Measurements from ENCODE around the gene DALRD3. TPM values are rescaled to one million over a fixed set of nuclear protein-coding genes. Genes with fewer than 3 reads are reported as not detected.

The DALRD3 gene
- total and polyA plus RNA-seq, 4 donors = 8.8 to 42.4 (median 15.4) TPM

- H3K4me1 ChIP-seq (ENCODE audit: control insufficient read depth in 1 of 2, insufficient read depth in 2 of 2, low read length in 2 of 2) = no peaks in the 10 kb centered on the region
- WGBS, 2 donors = 90 to 91% methylated on average over 16 of the region's 16 CpGs
- H3K27ac ChIP-seq (ENCODE audit: low read depth in 1 of 2, low read length in 2 of 2) = no peak overlapping the region
- H3K36me3 ChIP-seq (ENCODE audit: control insufficient read depth in 1 of 2, insufficient read depth in 2 of 2, low read length in 1 of 2) = no peaks in the 10 kb centered on the region
- ATAC-seq (ENCODE audit: low FRiP score) (no peak), DNase-seq (no peak)
- intact Hi-C loops (cut with DNase I) = no loop called here
- H3K27me3 ChIP-seq (ENCODE audit: control insufficient read depth in 1 of 2, insufficient read depth in 2 of 2, low read length in 1 of 2) = no peaks in the 10 kb centered on the region
- no peak overlapping the region for H3K4me3 ChIP-seq (ENCODE audit: low read length in 2 of 2)
- no peaks in the 10 kb centered on the region for H3K9me3 ChIP-seq (ENCODE audit: control insufficient read depth, low read length)
Measured at GRCh38 chr3:49004352-49005302, 13.8 kb downstream of the DALRD3 start.

- no peaks in the 10 kb centered on the region for H3K27me3 ChIP-seq (ENCODE audit: control insufficient read depth in 1 of 2, insufficient read depth in 2 of 2, low read length in 1 of 2)
- H3K36me3 ChIP-seq (ENCODE audit: control insufficient read depth in 1 of 2, insufficient read depth in 2 of 2, low read length in 1 of 2) = no peaks in the 10 kb centered on the region
- H3K27ac ChIP-seq (ENCODE audit: low read depth in 1 of 2, low read length in 2 of 2) = no peak overlapping the region
- H3K9me3 ChIP-seq (ENCODE audit: control insufficient read depth, low read length) = no peaks in the 10 kb centered on the region
- no peak overlapping the region for H3K4me3 ChIP-seq (ENCODE audit: low read length in 2 of 2)
- H3K4me1 ChIP-seq (ENCODE audit: control insufficient read depth in 1 of 2, insufficient read depth in 2 of 2, low read length in 2 of 2) = no peaks in the 10 kb centered on the region
- DNase-seq = no peak
- intact Hi-C loops (cut with DNase I) = no loop called here
- no peak for ATAC-seq (ENCODE audit: low FRiP score)
- 90 to 92% methylated on average over 6 of the region's 6 CpGs for WGBS, 2 donors
Measured at GRCh38 chr3:49001155-49001554, 17.2 kb downstream of the DALRD3 start.

- Histone ChIP-seq H3K9me3 (ENCODE audit: control insufficient read depth, low read length) (no peaks in the 10 kb centered on the region), H3K4me1 (ENCODE audit: control insufficient read depth in 1 of 2, insufficient read depth in 2 of 2, low read length in 2 of 2) (no peaks in the 10 kb centered on the region), H3K4me3 (ENCODE audit: low read length in 2 of 2) (no peak overlapping the region), H3K27me3 (ENCODE audit: control insufficient read depth in 1 of 2, insufficient read depth in 2 of 2, low read length in 1 of 2) (no peaks in the 10 kb centered on the region), H3K27ac (ENCODE audit: low read depth in 1 of 2, low read length in 2 of 2) (no peak overlapping the region), H3K36me3 (ENCODE audit: control insufficient read depth in 1 of 2, insufficient read depth in 2 of 2, low read length in 1 of 2) (no peaks in the 10 kb centered on the region)
- intact Hi-C loops (cut with DNase I) = no loop called here
- DNase-seq (no peak), ATAC-seq (ENCODE audit: low FRiP score) (no peak)
- 75 to 82% methylated on average over 8 of the region's 8 CpGs for WGBS, 2 donors
Measured at GRCh38 chr3:48999085-48999858, 19.1 kb downstream of the DALRD3 start.

- H3K36me3 ChIP-seq (ENCODE audit: control insufficient read depth in 1 of 2, insufficient read depth in 2 of 2, low read length in 1 of 2) = no peaks in the 10 kb centered on the region
- no peaks in the 10 kb centered on the region for H3K27me3 ChIP-seq (ENCODE audit: control insufficient read depth in 1 of 2, insufficient read depth in 2 of 2, low read length in 1 of 2)
- no peaks in the 10 kb centered on the region for H3K9me3 ChIP-seq (ENCODE audit: control insufficient read depth, low read length)
- H3K4me1 ChIP-seq (ENCODE audit: control insufficient read depth in 1 of 2, insufficient read depth in 2 of 2, low read length in 2 of 2) = no peaks in the 10 kb centered on the region
- DNase-seq (no peak), ATAC-seq (ENCODE audit: low FRiP score) (no peak)
- no peak overlapping the region for H3K27ac ChIP-seq (ENCODE audit: low read depth in 1 of 2, low read length in 2 of 2)
- H3K4me3 ChIP-seq (ENCODE audit: low read length in 2 of 2) = no peak overlapping the region
- WGBS, 2 donors = 77 to 81% methylated on average over 20 of the region's 20 CpGs
- intact Hi-C loops (cut with DNase I) = no loop called here
Measured at GRCh38 chr3:48997714-48998637, 20.4 kb downstream of the DALRD3 start.

GRCh38 chr3:48997102-48997635, 21.2 kb downstream of the DALRD3 start:
- intact Hi-C loops (cut with DNase I) = no loop called here
- Histone ChIP-seq H3K4me1 (ENCODE audit: control insufficient read depth in 1 of 2, insufficient read depth in 2 of 2, low read length in 2 of 2) (no peaks in the 10 kb centered on the region), H3K27me3 (ENCODE audit: control insufficient read depth in 1 of 2, insufficient read depth in 2 of 2, low read length in 1 of 2) (no peaks in the 10 kb centered on the region), H3K36me3 (ENCODE audit: control insufficient read depth in 1 of 2, insufficient read depth in 2 of 2, low read length in 1 of 2) (no peaks in the 10 kb centered on the region), H3K9me3 (ENCODE audit: control insufficient read depth, low read length) (no peaks in the 10 kb centered on the region), H3K27ac (ENCODE audit: low read depth in 1 of 2, low read length in 2 of 2) (no peak overlapping the region), H3K4me3 (ENCODE audit: low read length in 2 of 2) (no peak overlapping the region)
- WGBS, 2 donors = 75 to 77% methylated on average over 8 of the region's 8 CpGs
- no peak for DNase-seq
- no peak for ATAC-seq (ENCODE audit: low FRiP score)

- Histone ChIP-seq H3K9me3 (ENCODE audit: control insufficient read depth, low read length) (no peaks in the 10 kb centered on the region), H3K27me3 (ENCODE audit: control insufficient read depth in 1 of 2, insufficient read depth in 2 of 2, low read length in 1 of 2) (no peaks in the 10 kb centered on the region), H3K4me3 (ENCODE audit: low read length in 2 of 2) (no peak overlapping the region), H3K36me3 (ENCODE audit: control insufficient read depth in 1 of 2, insufficient read depth in 2 of 2, low read length in 1 of 2) (no peaks in the 10 kb centered on the region), H3K4me1 (ENCODE audit: control insufficient read depth in 1 of 2, insufficient read depth in 2 of 2, low read length in 2 of 2) (peaks cover 0 to 1% of the 10 kb centered on the region in 2 donors), H3K27ac (ENCODE audit: low read depth in 1 of 2, low read length in 2 of 2) (no peak overlapping the region)
- 93 to 94% methylated on average over 8 of the region's 8 CpGs for WGBS, 2 donors
- intact Hi-C loops (cut with DNase I) = no loop called here
- DNase-seq (no peak), ATAC-seq (ENCODE audit: low FRiP score) (no peak)
Measured at GRCh38 chr3:48996640-48997039, 21.7 kb downstream of the DALRD3 start.

GRCh38 chr3:48993834-48994233, 24.5 kb downstream of the DALRD3 start:
- DNase-seq (no peak), ATAC-seq (ENCODE audit: low FRiP score) (no peak)
- intact Hi-C loops (cut with DNase I) = loop anchor here in 1 of 2 donors (5.0 kb wide), 1 partner anchor 33 kb away; the partner anchor contains the start of gene IMPDH2
- Histone ChIP-seq H3K36me3 (ENCODE audit: control insufficient read depth in 1 of 2, insufficient read depth in 2 of 2, low read length in 1 of 2) (no peaks in the 10 kb centered on the region), H3K4me1 (ENCODE audit: control insufficient read depth in 1 of 2, insufficient read depth in 2 of 2, low read length in 2 of 2) (peaks cover 0 to 3% of the 10 kb centered on the region in 2 donors), H3K27me3 (ENCODE audit: control insufficient read depth in 1 of 2, insufficient read depth in 2 of 2, low read length in 1 of 2) (no peaks in the 10 kb centered on the region), H3K9me3 (ENCODE audit: control insufficient read depth, low read length) (no peaks in the 10 kb centered on the region), H3K27ac (ENCODE audit: low read depth in 1 of 2, low read length in 2 of 2) (no peak overlapping the region), H3K4me3 (ENCODE audit: low read length in 2 of 2) (no peak overlapping the region)

Measured in aorta (tissue), 5 donors.